HG03460 (cell line): ENCODE measurements around the gene YWHAE.
A peak's percentile ranks its signal among the peaks of the same experiment; 100 is the strongest.
"Not testable (repeated sequence)": the region's sequence is repeated elsewhere in the genome, so short reads cannot be mapped to it uniquely, and the experiment has no call there.

ENCODE experiments used
- ATAC-seq: cut with Tn5 transposase; IDR thresholded peaks from one replicate; pipeline ENCODE4 v1.9.1; 2021; ENCODE audit not compliant: unreplicated experiment

Gene YWHAE

DNA sequence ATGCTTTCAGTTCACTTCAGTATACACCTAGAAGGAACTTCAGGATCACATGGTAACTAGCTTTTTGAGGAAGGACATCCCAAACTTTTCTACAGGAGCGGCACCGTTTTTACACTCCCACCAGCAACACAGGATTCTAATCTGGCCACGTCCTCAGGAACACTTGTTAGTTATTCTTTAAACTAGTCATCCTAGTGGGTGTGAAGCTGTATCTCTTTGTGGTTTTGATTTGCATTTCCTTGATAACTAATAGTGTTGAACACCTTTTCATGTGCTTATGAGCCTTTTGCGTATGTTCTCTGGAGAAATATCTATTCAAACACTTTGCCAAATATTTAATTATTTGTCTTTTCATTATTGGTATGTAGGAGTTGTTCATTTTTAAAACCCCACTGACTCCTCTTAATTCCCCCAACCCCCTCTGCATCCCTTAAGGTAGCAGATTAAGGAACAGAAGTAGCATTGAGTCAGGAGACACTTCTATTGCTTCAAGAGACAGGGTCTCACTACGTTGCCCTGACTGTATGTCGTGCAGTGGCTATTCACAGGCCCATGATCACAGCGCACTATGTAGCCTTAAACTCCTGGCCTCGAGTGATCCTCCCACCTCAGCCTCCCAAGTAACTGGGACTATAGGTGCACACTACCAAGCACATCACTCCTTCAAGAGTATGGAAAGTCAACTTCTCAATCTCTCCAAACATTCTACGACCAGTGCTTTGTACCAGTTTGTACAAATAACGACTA, 25.4 kb downstream of the YWHAE start:
- no peak for ATAC-seq

DNA sequence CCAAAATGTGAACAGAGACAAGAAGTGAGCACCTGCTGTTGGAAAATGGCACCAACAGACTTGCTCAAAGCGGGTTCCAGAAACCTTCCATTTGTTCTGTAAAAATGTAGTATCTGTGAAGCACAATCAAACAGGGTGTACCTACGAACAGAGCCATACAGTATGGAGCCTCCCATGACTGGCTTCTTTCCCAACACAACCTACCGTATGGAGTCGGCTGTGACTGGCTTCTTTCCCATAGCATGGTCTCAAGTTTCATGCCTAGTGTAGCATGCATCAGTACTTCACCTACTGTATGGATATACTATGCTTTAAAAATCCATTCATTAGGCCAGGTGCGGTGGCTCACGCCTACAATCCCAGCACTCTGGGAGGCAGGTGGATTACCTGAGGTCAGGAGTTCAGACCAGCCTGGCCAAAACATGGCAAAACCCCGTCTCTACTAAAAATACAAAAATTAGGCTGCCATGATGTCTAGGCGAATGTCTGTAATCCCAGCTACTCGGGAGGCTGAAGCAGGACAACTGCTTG, 26.2 kb downstream of the YWHAE start:
- ATAC-seq = no peak

DNA sequence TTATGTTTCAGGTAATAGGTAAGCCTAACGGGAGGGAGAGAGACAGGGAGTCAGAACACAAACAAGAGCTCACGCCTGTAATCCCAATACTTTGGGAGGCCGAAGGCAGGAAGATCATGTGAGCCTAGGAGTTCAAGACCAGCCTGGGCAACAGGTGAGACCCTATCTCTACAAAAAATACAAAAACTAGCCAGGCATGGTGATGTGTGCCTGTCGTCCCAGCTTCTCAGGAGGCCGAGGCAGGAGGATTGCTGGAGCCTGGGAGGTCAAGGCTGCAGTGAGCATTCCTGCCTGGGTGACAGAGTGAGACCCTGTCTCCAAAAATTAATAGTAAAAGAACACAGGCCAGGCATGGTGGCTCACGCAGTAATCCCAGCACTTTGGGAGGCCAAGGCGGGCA, 27.4 kb downstream of the YWHAE start:
- ATAC-seq = no peak

DNA sequence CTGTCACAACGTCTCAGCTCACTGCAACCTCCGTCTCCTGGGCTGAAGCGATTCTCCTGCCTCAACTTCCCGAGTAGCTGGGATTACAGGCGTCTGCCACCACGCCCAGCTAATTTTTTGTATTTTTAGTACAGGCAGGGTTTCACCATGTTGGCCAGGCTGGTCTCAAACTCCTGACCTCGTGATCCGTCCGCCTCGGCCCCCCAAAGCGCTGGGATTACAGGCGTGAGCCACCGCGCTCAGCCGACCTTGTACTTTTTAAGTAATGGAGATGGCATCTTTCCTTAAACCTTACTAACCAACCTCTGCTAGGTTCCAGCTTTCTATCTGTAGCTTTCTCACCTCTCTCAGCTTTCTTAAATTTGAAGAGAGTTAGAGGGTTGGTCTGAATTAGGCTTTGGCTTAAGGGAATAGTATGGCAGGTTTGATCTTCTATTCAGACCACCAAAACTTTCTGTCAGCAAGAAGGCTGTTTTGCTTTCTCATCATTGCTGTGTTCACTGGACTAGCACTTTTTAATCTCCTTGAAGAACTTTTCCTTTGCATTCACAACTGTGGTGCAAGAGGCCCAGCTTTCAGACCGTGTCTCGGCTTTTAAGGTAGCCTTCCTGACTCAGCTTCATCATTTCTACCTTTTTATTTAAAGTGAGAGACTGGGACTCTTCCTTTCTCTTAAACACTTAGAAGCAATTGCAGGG, 28.0 kb downstream of the YWHAE start:
- ATAC-seq = no peak

DNA sequence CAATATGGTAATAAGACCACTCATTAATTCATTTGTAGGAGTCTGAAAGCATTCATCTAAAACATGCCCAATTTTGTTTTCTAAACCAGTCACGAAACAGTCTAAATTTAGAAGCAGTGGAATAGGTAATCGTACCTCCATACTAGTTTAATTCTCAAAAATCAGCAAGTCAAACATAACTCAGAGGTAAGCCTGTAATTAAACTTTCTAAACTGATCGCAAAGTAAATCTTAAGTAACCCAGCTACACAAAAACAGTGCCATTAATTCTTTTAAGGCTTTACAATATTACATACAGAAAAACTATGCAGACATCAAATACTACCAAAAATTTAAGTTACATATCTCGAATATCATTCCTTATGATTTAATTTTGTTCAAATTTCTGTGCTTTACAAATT, 31.4 kb downstream of the YWHAE start:
- ATAC-seq = no peak

DNA sequence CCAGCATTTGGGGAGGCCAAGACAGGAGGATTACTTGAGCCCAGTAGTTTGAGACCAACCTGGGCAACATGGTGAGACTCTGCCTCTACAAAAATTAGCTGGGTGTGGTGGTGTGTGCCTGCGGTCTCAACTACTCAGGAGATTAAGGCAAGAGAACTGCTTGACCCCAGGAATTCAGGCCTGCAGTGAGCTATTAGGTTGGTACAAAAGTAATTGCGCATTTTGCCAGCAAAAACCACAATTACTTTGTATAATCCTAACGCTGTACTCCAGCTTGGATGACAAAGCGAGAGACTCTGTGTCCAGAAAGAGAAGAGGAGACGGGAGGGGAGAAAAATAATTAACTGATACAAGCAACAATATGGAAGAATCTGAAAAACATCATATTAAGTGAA, 32.7 kb downstream of the YWHAE start:
- no peak for ATAC-seq

DNA sequence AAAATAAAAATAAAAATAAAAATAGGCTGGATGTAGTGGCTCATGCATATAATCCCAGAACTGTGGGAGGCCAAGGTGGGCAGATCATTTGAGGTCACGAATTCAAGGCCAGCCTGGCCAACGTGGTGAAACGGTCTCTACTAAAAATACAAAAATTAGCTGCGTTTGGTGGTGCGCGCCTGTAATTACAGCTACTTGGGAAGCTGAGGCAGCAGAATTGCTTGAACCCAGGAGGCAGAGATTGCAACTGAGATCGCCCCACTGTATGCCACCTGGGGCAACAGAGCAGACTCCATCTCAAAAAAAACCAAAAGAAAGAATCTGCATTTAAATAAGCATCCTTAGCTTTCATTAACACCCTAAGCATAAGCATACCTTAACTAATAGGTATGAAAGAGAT, 33.8 kb downstream of the YWHAE start:
- no peak for ATAC-seq

DNA sequence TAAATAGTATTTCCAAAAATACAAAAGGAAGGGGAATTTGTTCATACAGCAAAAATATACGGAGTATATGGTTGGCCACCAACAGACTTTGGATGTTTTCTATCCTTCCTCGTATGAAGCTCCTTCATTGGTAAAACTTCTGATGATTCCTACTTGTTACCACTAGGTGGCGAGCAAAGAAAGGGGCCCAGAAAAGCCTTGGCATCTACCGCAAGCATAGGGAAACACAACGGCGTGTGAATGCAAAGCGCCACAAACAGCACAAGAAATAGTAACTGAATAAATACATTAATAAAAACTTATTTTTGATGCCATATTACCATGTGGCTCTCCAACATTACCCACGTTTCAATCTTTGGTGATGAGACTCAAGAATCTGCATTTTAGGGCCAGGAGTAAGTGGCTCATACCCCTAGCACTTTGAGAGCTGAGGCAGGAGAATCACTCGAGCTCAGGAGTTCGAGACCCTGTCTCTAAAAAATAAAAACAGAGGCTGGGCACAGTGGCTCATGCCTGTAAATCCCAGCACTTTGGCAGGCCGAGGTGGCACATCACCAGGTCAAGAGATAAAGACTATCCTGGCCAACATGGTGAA, 34.5 kb downstream of the YWHAE start:
- no peak for ATAC-seq

DNA sequence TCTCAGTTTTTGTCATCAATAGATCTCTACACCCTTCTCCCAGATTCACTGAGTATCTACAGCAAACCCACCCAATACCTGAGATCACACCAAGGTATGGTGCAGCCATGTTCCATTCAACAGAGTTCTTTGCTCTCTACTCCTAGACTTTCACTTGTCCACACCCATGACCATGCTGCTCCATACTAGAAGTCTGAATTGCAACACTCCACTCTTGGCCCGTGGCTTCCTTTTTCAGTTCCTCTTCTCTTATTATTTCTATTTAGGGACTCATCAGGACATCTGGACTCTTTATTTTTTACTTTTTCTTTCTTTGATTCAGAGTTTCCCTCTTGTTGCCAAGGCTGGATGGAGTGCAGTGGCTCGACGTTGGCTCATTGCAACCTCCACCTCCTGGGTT, 37.1 kb downstream of the YWHAE start:
- peak; percentile 54 for ATAC-seq

DNA sequence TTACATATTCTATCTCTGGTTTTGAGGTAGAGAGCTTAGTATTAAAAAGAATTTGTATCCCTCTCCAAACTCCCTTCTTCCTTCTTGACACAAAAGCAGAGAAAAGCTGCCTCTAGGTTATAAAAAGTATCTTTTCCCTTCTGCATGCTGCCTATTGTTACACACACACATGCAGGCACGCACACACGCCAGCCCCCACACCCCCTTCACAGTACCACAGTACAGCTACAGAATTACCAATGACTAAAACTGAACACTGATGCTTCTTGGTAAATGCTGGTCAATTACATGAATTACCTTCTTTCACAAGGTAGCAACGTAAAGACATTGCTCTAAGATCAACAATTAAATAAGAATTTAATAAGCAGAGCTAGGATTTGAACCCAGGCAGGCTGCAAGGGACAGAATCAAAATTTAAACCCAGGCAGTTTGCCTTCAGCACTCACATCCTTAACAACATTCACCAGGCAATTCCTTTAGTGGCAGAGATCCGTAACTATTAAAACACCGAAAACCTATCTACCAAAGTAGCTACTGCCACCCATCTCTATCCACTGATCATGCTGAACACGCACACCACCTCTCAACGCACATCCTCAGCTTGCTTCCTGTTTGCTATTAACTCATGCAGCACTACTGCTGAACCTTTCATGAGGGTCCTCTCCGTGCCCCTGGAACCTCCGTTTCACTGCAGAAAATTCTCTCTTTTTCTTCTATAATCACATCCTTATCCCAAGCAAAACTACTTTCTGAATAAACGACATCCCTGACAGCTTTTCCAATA, 37.8 kb downstream of the YWHAE start:
- ATAC-seq = no peak

DNA sequence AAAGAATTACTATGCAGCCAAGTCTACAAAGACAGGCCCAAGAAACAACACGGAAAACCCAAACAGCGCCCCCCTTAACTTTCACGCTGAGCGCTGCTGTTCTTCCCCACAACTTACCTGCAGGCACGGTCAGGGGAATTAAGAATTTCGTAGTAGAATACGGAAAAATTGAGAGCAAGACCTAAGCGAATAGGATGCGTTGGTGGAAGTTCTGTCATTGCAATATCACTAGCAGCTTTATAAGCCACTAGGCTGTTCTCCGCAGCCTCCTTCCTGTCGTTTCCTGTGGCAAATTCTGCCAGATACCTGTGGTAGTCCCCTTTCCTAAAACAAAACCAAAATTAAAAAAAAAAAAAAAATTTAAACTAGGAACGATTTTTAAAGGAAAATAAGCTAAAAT, 39.0 kb downstream of the YWHAE start:
- ATAC-seq = no peak

DNA sequence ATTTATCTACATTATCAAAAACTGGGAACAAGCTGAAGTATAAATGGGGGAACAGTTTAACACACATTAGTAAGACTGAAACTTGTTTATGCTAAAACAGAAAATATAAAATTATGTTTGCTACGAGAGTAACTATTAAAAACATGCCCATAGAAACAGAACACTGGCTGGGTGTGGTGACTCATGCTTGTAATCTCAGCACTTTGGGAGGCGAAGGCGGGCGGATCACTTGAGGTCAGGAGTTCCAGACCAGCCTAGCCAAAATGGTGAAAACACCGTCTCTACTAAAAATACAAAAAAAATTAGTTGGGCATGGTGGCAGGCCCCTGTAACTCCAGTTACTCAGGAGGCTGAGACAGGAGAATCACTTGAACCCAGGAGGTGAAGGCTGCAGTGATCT, 39.7 kb downstream of the YWHAE start:
- not testable (repeated sequence) for ATAC-seq

DNA sequence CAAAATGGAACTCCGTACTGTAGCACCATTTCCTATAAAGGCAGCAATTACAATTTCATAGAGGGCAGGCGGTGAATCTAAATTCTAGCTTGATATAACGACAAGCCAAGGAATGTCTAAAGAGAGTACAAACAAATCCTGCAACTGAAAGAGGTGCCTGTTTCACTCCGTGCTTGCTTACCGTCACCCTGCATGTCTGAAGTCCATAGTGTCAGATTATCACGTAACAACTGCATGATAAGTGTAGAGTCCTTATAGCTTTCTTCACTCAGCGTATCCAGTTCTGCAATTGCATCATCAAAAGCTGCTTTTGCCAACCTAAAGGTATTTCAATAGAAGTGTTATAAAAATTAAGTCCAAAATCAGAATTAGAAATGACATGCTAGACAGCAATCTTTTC, 46.0 kb downstream of the YWHAE start:
- ATAC-seq = no peak

DNA sequence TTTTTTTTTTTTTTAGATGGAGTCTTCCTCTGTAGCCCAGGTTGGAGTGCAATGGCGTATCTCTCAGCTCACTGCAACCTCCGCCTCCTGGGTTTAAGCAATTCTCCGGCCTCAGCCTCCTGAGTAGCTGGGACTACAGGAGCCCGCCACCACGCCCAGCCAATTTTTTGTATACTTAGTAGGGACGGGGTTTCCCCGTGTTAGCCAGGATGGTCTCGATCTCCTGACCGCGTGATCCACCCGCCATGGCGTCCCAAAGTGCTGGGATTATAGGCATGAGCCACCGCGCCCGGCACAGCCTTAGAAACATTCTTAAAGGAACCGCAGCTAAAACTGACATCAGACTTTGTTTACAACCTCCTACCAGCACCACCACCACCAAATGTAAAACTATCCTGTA, 47.5 kb downstream of the YWHAE start:
- ATAC-seq = not testable (repeated sequence)

DNA sequence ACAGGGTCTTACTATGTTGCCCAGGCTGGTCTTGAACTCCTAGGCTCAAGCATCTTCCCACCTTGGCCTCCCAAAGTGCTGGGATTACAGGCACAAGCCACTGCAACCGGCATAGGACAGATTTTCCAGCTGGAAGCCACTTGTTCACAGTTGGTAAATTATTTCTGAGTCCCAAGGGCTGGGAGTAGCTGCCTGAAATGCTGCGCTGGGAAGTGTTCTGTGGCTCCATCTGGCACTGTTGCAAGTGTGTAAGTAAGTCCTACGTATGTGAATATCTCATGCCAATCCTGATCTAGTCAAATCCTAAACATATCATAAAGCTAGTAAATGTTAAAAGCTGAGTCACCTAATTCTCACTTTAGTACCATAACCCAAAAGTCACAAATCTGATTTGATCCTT, 48.1 kb downstream of the YWHAE start:
- no peak for ATAC-seq

DNA sequence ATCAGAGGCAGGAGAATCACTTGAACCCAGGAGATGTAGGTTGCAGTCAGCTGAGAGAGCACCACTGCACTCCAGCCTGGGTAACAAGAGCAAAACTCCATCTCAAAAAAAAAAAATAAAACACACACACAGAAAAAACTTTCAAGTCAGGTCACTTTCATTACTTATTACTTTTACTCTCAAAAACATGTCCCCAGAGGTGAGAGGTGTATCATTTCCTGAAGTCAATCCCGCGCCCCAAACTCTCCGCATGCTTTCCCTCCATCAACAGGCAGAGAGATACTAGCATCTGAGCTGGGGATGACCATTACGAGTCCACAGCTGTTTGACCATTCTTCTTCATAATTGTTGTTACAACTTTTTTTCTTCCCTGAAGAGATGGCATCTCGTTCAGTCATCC, 48.7 kb downstream of the YWHAE start:
- no peak for ATAC-seq

DNA sequence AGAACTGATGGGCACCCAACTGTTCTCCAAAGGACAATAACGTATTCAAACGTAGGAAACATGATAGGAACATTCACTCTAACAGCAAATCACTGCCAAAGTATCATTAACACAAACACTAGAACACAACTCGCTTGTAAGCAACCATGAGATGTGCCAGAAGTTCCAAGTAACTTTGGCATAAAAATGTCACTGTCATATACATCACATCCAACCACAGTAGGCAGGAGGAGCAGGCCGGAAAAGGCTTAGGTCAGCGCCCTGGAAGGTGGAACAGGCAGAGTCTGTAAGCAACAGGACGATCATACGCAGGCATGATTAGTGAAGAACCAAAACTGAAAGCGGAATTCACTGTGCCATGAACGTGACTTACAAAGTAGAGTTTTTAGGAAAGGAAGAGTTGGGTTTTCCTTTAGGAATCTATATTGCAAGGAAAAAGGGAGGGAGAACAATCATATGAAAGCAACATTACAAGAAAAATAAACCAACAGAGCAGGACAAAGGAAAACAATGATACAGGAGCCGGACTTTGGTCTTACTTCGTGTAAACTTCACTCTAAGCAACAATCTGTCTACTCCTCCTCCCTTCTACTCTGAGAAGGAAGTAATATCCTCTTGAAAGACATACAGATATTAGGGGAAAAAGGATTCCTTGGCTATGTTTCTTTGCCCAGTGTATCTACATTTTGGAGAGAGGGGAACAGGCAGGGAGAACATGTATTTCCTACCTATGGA, 52.3 kb downstream of the YWHAE start:
- ATAC-seq = no peak

DNA sequence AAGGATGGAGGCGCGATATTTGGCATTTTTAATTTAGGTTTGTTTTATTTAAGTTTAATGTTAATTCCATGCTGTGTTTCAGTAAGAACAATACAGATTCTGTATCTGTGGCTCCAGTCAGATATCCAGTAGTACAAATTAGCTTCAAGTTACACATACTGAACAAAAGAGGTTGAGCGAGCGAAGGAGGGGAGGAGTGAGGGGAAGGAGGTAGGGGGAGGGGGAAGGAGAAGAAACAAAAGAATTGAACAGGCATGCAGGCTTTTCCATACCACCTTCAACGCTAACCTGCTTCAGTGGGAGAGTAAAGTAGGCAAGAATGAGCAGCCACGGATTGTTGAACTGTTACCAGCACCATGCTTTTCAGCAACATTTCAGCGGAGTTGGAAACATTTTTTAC, 55.5 kb downstream of the YWHAE start:
- no peak for ATAC-seq

DNA sequence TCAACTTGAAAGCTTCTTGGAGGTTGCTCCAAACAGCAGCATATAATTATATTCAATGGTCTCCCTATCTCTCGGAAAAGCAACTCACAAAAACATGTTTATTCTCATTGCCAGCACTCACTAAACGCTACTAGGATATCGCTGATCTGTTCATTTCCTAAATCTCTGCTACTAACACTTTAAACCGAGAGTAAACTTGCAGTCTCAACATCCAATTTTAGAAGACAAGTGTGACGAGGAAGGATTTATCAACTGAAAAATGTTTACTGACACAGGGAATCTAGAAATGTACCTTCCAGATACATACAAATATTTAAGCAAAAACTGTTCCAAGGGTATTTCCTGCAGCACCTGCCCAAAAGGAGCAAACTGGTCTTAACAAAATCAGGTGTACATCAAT, 56.5 kb downstream of the YWHAE start:
- no peak for ATAC-seq

DNA sequence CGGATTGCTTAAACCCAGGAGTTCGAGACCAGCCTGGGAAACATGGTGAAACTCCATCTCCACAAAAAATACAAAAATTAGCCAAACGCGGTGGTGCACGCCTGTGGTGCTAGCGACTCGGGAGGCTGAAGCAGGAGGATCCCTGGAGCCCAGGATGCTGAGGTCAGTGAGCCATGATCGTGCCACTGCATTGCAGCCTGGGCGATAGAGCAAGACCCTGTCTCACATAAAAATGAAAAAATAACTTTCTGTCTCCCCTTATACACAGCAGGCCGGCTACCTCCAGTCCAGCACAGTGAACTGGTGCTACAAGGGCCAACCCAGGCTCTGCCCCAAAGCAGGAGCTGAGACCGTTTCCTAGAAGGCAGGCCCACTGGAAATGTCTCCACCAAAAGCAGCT, 59.7 kb downstream of the YWHAE start:
- no peak for ATAC-seq

DNA sequence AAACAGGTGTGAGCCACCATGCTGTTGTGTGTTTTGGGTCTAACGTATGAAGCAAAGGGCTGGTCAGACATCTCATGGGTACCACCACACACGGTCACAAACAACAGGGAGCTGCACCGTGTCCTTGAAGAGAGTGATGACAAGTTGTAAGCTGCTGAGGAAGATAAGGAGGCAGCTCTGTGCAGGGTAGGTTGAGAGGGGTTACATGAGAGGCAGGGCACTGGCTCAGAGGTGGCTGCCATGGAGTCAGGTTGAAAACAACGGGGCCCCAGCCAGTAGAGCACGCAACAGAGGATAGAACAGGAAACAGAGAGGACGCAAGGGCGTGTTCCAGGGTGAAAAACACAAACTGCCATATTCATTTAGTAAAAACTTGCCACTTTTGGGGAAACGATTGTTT, 68.3 kb downstream of the YWHAE start:
- ATAC-seq = no peak
